Natural killer cell treated with Interleukin-12 subunit alpha and Interleukin-12 subunit beta and Interleukin-15 and Interleukin-18, amount 100 ng/mL, for 72 hours (primary cell): ENCODE measurements around the gene PARD3. TPM values are rescaled to one million over a fixed set of nuclear protein-coding genes. Genes with fewer than 3 reads are reported as not detected.

ENCODE experiments used
- ATAC-seq, 2 donors: fragments of 150-1000 bp; cut with Tn5 transposase in 1 of 2; sonication (Bioruptor Pico), chemical (Tn5 transposase) in 1 of 2; 2 replicates each; pipeline ENCODE4 v1.10.0; 2021
- DNase-seq: peaks from one replicate; pipeline ENCODE4 v3.0.0; 2022; ENCODE audit warnings: low spot score
- H3K27ac Mint-ChIP-seq, 2 donors: 1 replicate in 1 of 2; 2 replicates in 1 of 2; pipeline ENCODE4 v1.8.0; 2022; ENCODE audit warnings: mixed read lengths in 2 of 2, mild to moderate bottlenecking in 1 of 2, moderate library complexity in 1 of 2
- H3K27me3 Mint-ChIP-seq, 2 donors: 1 replicate in 1 of 2; 2 replicates in 1 of 2; pipeline ENCODE4 v1.8.0; 2022; ENCODE audit warnings: mixed read lengths in 2 of 2
- H3K36me3 Mint-ChIP-seq: one replicate; pipeline ENCODE4 v1.8.0; 2022; ENCODE audit warnings: mixed read lengths
- H3K4me1 Mint-ChIP-seq, 2 donors: 1 replicate in 1 of 2; 2 replicates in 1 of 2; pipeline ENCODE4 v1.8.0; 2022; ENCODE audit warnings: low read depth in 2 of 2, mixed read lengths in 2 of 2, mild to moderate bottlenecking in 1 of 2
- H3K4me3 Mint-ChIP-seq: one replicate; pipeline ENCODE4 v1.8.0; 2022; ENCODE audit warnings: mixed read lengths
- H3K9me3 Mint-ChIP-seq: 2 replicates; pipeline ENCODE4 v1.8.0; 2022; ENCODE audit warnings: mixed read lengths
- total RNA-seq, 2 donors: library from RNA; stranded (reverse); gene quantifications; one replicate each; pipeline ENCODE4 v1.2.3, GENCODE V29; 2022

Gene PARD3
- total RNA-seq, 2 donors from 2014 or later: 0.56 TPM; not detected in 1

DNA sequence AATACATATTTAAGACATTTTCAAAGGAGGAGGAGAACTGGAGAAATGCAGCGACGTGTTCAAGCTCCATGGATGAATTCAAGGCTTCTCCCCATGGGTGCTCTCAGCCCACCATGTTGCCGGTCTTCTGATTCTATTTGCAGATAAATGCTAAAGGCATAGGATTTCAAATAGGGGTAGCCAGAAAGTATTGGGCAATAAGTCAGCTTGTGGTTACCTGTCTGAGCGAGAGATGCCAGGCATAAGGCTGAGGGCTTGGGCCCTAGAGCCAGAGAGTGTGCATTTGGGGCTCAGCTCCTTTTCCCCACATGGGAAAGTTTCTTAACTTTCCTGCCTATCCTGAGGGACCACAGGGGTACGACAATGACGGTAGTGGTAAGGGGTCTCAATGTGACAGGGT lies 180.0 kb downstream of the PARD3 start:
- DNase-seq (no peak), ATAC-seq (no peak)
- no peak overlapping the region for H3K4me3 Mint-ChIP-seq
- H3K9me3 Mint-ChIP-seq: no peaks in the 10 kb centered on the region
- peaks cover 0 to 9% of the 10 kb centered on the region in 2 donors for H3K4me1 Mint-ChIP-seq
- no peaks in the 10 kb centered on the region for H3K36me3 Mint-ChIP-seq
- H3K27ac Mint-ChIP-seq: no peak overlapping the region
- H3K27me3 Mint-ChIP-seq: peaks cover 0 to 6% of the 10 kb centered on the region in 2 donors

DNA sequence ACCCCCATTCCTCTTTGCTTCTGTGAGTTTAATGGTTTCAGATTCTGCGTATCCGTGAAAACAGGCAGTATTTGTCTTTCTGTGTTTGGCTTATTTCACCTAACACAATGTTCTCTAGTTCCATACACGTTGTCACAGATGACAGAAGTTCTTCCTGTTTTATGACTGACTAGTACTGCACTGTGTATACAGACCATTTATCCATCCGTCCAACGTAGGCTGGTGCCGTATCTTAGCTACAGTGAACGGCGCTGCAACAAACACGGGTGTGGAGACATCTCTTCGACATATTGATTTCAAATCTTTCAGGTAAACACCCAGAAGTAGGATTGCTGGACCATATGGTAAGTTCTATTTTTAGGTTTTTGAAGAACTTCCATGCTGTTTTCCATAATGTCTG lies 181.7 kb downstream of the PARD3 start:
- Mint-ChIP-seq H3K4me1 (peaks cover 0 to 8% of the 10 kb centered on the region in 2 donors), H3K9me3 (no peaks in the 10 kb centered on the region), H3K27me3 (peaks cover 2 to 6% of the 10 kb centered on the region in 2 donors), H3K4me3 (no peak overlapping the region), H3K36me3 (no peaks in the 10 kb centered on the region), H3K27ac (no peak overlapping the region)
- ATAC-seq (no peak), DNase-seq (no peak)

DNA sequence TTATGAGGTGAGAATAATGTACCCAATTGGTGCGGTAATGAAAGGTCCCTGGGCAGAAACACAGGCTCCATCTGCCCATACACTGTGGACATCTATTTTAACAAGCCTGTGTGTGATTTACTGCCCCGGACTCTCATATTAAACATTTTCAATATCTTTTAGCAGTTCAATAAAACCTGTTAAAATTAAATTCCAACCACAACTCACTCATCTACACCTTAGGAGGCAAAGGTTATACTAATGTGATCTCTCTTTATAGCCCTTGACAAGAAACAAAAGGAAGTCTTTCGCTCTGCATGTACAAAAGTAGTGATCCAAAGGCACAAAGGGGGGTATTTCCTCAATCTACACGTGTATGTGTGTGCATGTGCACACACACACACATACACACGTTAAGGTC lies 186.0 kb downstream of the PARD3 start:
- no peak for DNase-seq

DNA sequence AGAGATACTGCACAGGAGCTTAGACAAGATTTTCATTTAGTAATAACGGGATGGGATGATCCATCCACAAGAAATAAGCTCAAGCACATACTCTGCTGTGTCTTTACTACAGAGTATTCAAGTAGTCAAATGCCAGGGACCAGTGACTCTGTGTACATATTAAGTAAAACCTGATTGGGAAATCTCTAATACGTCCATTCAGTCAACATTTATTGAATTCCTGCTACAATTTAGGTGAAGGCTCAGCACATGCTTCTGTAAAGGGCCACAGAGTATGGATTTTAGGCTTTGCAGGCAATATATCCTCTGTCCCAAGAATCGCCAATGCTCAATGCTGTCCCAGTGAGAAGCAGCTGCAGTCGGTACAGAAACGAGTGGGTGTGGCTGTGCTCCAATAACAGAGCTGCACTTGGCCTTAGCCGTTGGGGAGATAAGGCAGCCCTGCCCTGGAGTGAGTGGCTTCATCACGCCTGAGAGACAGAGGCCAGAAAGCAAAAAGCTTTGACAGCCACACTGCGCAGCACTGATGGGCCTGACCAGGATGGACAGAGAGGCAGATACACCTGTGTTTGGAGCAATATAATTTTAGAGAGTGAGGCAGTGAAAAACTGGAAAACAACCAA lies 186.8 kb downstream of the PARD3 start:
- Mint-ChIP-seq H3K27ac (no peak overlapping the region), H3K27me3 (peaks cover 3 to 7% of the 10 kb centered on the region in 2 donors), H3K4me3 (no peak overlapping the region), H3K36me3 (no peaks in the 10 kb centered on the region), H3K9me3 (no peaks in the 10 kb centered on the region), H3K4me1 (no peaks in the 10 kb centered on the region)
- no peak for DNase-seq
- ATAC-seq: no peak

More for the DNA sequence above, 186.0 kb downstream of the PARD3 start:
- H3K4me1 Mint-ChIP-seq: no peaks in the 10 kb centered on the region
- ATAC-seq: no peak
- no peak overlapping the region for H3K4me3 Mint-ChIP-seq
- H3K27me3 Mint-ChIP-seq: peaks cover 5 to 7% of the 10 kb centered on the region in 2 donors
- no peaks in the 10 kb centered on the region for H3K36me3 Mint-ChIP-seq
- H3K9me3 Mint-ChIP-seq: no peaks in the 10 kb centered on the region
- H3K27ac Mint-ChIP-seq: no peak overlapping the region

DNA sequence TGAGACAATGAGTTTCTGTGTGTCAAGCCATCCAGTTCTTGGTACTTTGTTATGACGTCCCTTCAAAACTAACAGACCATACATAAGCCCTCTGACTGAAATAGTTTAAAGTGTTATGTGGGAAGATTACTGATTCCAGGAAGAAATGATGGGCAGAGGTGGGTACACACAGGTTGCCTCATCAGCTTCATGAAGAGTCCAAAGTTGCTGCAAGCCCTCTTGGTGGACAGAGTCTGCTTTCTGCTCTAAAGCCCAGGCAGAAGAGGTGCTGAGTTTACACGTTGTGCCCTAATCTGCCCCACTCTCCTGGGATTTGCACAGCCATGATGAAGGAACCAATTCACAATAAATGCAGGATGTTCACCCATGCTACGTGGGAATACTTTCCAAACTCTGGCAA lies 187.4 kb downstream of the PARD3 start:
- ATAC-seq (no peak), DNase-seq (no peak)
- H3K27ac Mint-ChIP-seq: no peak overlapping the region
- peaks cover 2 to 7% of the 10 kb centered on the region in 2 donors for H3K27me3 Mint-ChIP-seq
- no peaks in the 10 kb centered on the region for H3K36me3 Mint-ChIP-seq
- H3K4me3 Mint-ChIP-seq: no peak overlapping the region
- H3K4me1 Mint-ChIP-seq: no peaks in the 10 kb centered on the region
- H3K9me3 Mint-ChIP-seq: no peaks in the 10 kb centered on the region

DNA sequence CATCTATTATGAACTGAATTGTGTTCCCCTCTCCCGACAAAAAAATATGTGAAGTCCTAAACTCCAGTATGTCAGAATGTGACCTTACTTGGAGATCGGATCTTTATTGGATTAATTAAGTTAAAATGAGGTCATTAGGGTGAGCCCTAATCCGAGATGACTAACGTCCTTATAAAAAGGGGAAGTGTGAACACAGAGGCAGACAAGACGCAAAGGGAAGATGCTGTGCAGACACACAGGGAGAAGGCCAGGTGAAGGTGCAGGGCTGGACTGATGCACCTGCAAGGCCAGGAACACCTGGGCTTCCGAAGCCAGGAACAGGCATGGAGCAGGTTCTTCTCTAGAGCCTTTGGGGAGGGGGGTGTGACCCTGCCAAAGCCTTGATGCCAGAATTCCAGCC lies 187.8 kb downstream of the PARD3 start:
- ATAC-seq (no peak), DNase-seq (no peak)
- Mint-ChIP-seq H3K9me3 (no peaks in the 10 kb centered on the region), H3K36me3 (no peaks in the 10 kb centered on the region), H3K27ac (no peak overlapping the region), H3K4me1 (no peaks in the 10 kb centered on the region), H3K4me3 (no peak overlapping the region), H3K27me3 (peaks cover 2 to 7% of the 10 kb centered on the region in 2 donors)

DNA sequence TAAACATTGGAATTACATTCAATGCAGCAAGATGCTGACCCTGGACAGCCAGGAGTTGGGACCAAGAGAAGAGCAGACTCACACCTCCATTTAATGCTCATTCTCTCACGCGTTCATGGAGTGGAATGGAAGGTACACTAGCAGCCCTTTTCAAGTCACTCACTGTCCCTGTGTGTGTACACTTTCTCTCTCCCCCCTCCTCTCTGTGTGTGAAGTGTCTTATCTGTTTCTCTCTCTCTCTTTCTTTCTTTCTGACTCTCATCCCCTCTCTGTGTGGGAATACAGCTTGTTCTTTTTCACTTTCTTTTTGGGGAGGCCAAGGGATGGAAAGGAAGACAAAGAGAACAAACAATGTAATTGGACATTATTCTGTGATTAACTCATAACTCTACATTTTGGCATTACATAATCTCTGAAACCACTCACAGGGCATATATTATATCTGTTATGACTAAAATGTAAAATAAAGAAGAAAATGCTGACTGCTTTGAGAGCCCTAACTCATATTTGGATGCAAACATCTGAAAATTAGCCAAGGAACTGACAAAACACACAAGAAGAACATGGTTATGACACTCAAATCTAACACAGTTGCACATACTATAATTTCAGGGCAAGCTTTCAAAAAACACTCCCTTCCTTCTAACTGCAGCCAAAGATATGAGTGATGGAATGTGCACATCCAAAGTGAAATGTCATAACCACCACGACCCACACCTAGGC lies 188.8 kb downstream of the PARD3 start:
- H3K4me1 Mint-ChIP-seq: no peaks in the 10 kb centered on the region
- DNase-seq: no peak
- no peak overlapping the region for H3K4me3 Mint-ChIP-seq
- no peak overlapping the region for H3K27ac Mint-ChIP-seq
- no peaks in the 10 kb centered on the region for H3K36me3 Mint-ChIP-seq
- H3K9me3 Mint-ChIP-seq: no peaks in the 10 kb centered on the region
- peaks cover 2 to 7% of the 10 kb centered on the region in 2 donors for H3K27me3 Mint-ChIP-seq
- no peak for ATAC-seq

DNA sequence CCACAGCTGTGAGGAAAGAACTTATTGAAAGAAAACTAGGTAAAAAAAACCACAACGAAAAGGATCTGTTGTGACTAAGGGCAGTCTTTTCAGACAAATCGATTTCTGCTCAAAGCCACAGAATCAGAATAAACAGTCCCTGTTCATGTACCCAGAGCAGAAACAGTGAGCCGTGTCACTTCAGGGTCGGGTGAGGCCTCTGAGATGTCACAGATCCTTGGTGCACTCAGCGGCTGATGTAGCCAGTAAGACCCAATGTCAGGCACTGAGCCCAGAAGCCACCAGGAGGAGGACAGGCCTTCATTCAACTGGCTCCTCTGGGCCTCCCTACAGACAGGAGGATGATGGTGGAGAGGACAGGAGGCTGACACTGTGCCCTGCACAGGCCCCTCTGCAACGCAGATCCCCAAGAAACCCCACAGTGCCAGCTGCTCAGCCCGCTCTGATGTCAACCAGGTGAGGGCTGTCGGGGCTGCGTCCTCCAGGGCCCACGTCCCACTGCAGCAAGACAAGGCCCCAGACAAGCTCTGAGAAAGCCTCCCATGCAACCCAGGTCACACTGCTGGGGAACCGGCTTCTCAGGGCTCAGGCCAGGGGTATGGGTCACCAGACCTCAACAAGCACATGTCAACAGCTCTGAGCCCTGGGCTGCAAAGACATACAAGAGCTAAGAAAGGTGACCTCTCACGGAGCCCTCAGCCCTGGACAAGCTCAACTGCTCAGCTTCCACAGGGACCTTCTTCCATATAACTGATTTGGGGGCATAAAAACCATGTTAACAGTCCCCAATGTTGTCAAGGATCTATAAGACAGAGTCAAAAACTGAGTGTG lies 190.6 kb downstream of the PARD3 start:
- Mint-ChIP-seq H3K9me3 (no peaks in the 10 kb centered on the region), H3K27me3 (peaks cover 9 to 16% of the 10 kb centered on the region in 2 donors), H3K36me3 (no peaks in the 10 kb centered on the region), H3K4me1 (no peaks in the 10 kb centered on the region), H3K4me3 (no peak overlapping the region), H3K27ac (no peak overlapping the region)
- ATAC-seq (peak in 1 of 2 donors; percentile 61), DNase-seq (no peak)

DNA sequence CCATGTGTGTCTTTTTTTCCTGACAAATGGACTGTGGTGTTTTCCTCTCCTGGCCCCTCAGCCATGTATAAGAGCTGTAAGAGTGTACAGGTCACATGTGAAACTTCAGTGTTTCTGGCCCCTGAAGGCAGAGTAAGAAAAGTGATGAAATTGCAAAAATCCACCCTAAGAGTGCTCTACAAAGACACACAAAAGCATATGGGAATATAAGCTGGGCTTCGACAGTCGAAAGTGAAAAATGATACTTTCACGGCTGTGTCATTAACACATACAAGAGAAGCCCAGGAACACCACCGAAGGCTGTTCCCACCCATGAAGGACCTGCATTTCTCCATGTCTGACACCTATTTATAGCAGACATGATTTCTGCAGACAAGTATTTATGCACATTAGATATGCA lies 192.2 kb downstream of the PARD3 start:
- H3K36me3 Mint-ChIP-seq: no peaks in the 10 kb centered on the region
- no peak overlapping the region for H3K4me3 Mint-ChIP-seq
- DNase-seq (no peak), ATAC-seq (no peak)
- H3K9me3 Mint-ChIP-seq: no peaks in the 10 kb centered on the region
- H3K27me3 Mint-ChIP-seq: peaks cover 13 to 20% of the 10 kb centered on the region in 2 donors
- no peak overlapping the region for H3K27ac Mint-ChIP-seq
- no peaks in the 10 kb centered on the region for H3K4me1 Mint-ChIP-seq

DNA sequence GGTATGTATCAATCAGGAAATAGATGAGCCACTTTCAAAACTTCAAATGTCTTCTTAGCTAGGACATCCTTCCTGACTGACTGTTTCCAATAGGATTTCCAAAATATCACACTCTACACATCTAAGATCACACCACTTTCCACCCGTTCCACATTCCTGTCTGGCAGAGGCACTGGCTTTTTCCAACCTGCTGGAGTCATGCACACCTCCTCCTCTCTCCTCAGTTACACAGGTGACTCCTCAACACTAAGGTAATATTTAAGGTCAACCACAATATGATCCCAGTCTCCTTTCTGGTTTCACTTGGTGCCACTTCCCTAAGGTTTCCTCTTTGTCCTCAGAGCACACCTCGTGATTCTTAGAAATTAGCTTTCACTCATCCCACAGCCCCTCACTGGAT lies 196.5 kb downstream of the PARD3 start:
- Mint-ChIP-seq H3K4me1 (no peaks in the 10 kb centered on the region), H3K27ac (no peak overlapping the region), H3K36me3 (no peaks in the 10 kb centered on the region), H3K4me3 (no peak overlapping the region), H3K9me3 (no peaks in the 10 kb centered on the region), H3K27me3 (peaks cover 20 to 25% of the 10 kb centered on the region in 2 donors)
- no peak for DNase-seq
- no peak for ATAC-seq

DNA sequence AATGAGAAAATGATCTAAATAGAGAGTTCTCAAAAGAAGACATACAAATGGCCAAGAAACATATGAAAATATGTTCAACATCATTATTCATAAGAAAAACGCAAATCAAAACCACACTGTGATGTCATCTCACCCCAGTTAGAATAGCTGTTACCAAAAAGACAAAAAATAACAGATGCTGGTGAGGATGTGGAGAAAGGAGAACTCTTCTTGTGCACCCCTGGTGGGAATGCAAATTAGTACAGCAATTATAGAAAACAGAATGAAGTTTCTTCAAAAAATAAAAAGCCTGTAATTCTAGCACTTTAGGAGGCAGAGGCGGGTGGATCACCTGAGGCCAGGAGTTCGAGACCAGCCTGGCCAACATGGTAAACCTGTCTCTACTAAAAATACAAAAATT lies 199.3 kb downstream of the PARD3 start:
- Mint-ChIP-seq H3K4me1 (no peaks in the 10 kb centered on the region), H3K27ac (no peak overlapping the region), H3K4me3 (no peak overlapping the region), H3K27me3 (peaks cover 25 to 27% of the 10 kb centered on the region in 2 donors), H3K9me3 (no peaks in the 10 kb centered on the region), H3K36me3 (no peaks in the 10 kb centered on the region)
- ATAC-seq (no peak), DNase-seq (no peak)

DNA sequence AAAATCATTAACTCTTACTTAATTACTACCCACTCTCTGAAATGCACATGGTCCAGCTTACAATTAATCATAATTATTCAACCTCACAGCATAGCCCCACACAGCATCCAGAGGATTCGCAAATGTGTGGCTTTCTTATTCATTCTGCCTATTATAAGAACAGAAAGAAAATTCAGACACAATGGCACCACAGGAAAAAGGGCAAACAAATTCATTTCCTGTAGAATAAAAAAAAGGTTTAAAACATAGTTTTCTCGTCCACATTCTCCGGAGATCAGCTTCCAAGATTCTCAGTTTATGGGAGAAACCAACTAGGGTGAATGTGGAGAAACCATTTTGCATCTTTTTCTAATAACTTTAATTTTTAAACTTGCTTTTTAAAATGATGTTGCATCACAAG lies 201.6 kb downstream of the PARD3 start:
- DNase-seq: no peak
- Mint-ChIP-seq H3K4me1 (no peaks in the 10 kb centered on the region), H3K4me3 (no peak overlapping the region), H3K36me3 (no peaks in the 10 kb centered on the region), H3K27ac (no peak overlapping the region), H3K27me3 (peaks cover 11 to 17% of the 10 kb centered on the region in 2 donors), H3K9me3 (no peaks in the 10 kb centered on the region)
- no peak for ATAC-seq

DNA sequence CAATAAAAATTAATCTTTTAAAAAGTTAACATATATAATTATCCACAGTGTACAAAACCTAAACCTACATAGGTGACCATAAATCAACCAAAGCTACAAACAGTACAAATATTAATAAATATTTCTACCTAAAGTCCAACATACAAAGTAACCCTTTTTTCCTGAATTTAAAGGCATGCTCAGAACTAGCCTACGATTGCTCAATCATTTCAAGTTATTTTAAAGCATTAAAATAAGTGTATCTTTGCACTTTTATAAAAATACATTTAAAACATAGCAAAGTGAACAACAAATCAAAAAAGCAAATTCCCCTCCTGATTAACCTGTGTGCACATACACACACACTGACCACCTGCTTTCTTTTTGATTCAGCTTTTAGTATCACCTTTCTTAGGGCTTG lies 202.2 kb downstream of the PARD3 start:
- Mint-ChIP-seq H3K9me3 (no peaks in the 10 kb centered on the region), H3K4me3 (no peak overlapping the region), H3K36me3 (no peaks in the 10 kb centered on the region), H3K27ac (no peak overlapping the region), H3K27me3 (peaks cover 13 to 19% of the 10 kb centered on the region in 2 donors), H3K4me1 (no peaks in the 10 kb centered on the region)
- DNase-seq: no peak
- ATAC-seq: no peak

DNA sequence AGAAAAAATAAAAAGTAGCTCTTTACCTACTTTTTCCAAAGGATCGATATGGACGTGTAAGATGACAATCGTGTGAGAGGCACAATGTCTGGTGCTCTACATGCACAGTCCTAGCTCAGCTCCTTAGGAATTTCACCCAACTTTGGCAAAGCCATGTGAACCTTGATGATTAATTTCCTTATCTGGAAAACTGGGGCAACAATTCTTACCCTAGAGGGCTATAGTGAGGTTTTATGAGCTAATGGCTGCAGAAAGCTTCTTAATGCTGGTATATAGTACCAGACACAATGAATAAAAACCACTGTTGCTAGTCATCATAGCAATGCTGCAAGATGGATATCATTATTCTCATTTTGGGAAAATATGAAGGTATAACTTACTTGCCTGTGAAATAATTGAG lies 202.7 kb downstream of the PARD3 start:
- H3K36me3 Mint-ChIP-seq: no peaks in the 10 kb centered on the region
- DNase-seq (no peak), ATAC-seq (no peak)
- H3K4me1 Mint-ChIP-seq: no peaks in the 10 kb centered on the region
- peaks cover 14 to 19% of the 10 kb centered on the region in 2 donors for H3K27me3 Mint-ChIP-seq
- H3K27ac Mint-ChIP-seq: no peak overlapping the region
- no peaks in the 10 kb centered on the region for H3K9me3 Mint-ChIP-seq
- H3K4me3 Mint-ChIP-seq: no peak overlapping the region
